GM19324 (cell line): ENCODE results near the gene SLC45A1.

Experiments used
- ATAC-seq: cut with Tn5 transposase; IDR thresholded peaks from one replicate; pipeline ENCODE4 v1.9.1; 2021; ENCODE audit warnings: mild to moderate bottlenecking, moderate library complexity; ENCODE audit not compliant: unreplicated experiment, low FRiP score

Gene SLC45A1

GRCh38 chr1:8307628-8308027 lies 10.3 kb upstream of the SLC45A1 start:
- ATAC-seq: no peak

DNA sequence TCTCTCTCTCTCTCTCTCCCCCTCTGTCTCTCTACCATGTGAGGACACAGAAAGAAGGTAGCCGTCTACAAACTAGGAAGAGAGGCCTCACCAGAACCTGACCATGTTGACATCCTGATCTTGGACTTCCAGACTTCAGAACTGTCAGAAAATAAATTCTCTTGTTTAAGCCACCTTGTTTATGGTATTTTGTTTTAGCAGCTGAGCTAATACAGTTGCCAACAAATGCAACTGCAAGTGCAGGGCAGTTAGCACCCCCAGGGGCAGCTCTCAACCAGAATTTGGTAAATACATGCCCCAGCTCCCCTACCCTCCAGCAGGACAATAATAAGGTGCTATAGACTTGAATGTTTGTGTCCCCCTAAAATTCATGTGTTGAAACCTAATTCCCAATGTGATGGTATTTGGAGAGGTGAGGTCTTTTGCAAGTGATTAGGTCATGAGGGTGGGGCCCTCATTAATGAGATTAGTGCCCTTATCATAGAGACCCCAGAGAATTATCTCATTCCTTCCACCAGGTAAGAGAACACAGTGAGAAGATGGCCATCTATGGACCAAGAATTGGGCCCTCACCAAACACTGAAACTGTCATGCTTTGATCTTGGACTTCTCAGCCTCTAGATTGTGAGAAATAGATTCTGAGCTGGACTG lies 6.7 kb upstream of the SLC45A1 start:
- ATAC-seq: no peak

- no peak for ATAC-seq
Observed at GRCh38 chr1:8312235-8313218, 5.4 kb upstream of the SLC45A1 start.

DNA sequence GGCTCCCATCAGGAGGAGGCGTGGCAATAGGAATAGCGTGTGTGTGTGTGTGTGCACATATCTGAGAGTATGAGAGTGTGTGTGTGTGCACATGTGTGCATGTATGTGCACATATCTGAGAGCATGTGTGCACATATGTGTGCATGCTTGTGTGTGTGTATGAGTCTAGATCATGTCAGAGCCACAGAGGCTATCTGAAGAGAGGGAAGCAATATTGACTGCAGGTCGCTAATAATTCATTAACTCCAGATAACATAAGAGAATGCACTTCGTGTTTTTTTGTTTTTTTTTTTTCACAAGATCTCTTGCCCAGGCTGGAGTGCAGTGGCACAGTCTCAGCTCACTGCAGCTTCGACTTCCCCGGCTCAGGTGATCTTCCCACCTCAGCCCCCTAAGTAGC lies 4.7 kb upstream of the SLC45A1 start:
- ATAC-seq: no peak

DNA sequence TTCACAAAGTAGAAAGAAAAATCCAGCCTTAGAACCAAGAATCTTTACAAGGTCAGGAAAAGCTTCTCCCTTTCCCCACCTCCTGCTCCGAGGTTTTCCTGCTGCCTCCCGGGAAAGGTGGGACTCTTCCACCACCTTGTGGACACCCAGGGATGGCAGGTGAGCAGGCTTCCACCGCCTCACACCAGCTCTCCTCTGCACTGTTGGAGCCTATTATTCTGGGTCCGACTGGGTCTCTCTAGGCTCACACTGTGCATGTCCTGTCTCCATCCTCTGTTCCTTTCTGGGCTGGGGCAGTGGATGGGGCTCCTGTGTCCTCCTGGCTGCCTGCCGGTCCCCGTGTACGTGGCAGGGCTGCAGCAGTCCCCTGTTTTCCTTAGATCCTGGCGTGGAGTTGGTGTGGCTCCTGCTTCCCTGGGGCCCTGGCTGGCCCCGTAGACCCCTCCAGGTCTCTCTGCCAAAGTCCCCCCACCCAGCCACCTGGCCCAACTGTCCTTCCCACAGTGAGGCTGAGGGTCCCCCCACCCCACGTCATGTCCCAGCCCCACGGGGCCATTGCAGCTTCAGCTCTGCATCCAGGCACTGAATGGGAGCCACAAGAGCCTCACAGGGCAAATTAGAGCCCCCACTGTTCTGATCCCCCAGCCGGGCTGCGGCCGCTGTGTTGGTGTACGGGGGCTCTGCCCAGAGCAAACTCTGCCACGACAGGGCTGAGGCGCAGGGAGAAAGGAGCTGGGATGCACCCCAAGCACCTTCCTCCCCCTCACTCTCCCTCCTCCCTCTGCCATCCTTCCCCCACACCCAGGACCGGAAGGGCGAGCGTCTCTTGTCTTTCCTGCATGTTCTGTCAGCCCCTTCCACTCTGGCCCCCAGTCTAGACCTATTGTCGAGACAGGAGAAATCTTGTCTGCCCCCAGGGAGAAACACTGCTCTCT lies 3.3 kb upstream of the SLC45A1 start:
- no peak for ATAC-seq

DNA sequence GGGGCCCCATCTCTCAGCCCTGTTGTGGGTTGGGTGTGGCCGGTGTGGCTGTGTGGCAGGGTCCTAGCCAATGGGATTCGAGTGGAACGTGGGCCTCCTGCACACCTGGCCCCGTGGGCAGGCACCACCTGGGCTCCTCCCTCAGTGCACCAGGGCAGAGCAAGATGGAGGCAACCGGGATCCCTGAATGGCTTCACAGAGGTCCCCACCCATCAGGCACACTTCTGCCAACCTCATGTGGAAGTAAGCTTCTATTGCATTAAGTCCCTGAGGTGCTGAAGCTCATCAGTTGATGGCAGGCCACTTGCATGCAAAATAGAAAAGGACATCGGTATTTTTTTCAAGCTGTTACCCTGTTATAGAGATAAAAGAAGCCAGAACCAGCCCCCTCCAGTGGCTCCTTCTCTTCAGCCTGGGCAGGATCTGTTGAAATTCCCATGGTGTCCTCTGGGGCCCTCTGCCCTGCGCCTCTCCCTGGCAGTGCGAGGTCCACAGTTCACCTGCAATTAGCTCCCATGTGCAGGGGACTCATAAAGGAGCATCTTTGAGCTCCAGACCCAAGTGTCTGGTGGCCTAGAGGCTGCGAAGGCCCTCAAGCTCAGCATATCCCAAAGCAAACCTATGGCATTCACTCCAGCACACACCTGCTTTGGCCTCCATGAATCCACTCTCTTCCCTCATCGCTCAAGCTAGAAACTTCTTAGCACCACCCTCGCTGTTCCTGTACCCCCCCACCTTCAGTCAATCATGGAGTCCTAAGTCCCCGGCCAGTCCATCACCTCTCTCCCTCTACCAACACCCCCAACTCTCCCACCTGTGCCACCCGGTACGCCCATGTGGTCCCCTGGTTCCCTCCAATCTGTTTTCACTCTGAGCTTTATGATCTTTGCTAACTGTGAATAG lies 2.1 kb upstream of the SLC45A1 start:
- ATAC-seq: no peak

DNA sequence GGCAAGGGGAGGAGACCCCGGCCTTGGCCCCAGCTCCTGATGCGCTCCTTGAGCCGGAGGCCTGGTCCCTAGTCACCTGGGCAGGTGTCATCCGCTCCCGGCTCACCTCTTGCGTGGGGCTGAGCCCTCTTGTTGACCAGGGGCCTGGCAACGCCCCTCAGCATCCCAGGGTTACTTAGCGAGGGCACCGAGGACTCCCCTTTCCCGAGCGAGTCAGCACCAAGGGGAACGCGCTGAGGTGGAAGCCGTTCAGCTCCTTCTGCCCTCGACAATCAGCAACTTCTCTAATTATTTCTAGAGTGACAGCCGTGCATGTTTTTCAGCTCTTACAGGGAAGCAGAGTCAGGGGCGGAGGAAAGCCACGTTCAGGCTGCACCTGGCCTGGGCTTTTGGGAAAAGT lies 522 bp downstream of the SLC45A1 start:
- no peak for ATAC-seq

GRCh38 chr1:8321612-8322011 lies 3.7 kb downstream of the SLC45A1 start:
- ATAC-seq: no peak

- ATAC-seq: no peak
Observed at GRCh38 chr1:8323706-8324105, 5.8 kb downstream of the SLC45A1 start.

- ATAC-seq: no peak
Observed at GRCh38 chr1:8324176-8324810, 6.4 kb downstream of the SLC45A1 start.

- no peak for ATAC-seq
Observed at GRCh38 chr1:8325771-8326170, 7.9 kb downstream of the SLC45A1 start.

- no peak for ATAC-seq
Observed at GRCh38 chr1:8326265-8326664, 8.4 kb downstream of the SLC45A1 start.

DNA sequence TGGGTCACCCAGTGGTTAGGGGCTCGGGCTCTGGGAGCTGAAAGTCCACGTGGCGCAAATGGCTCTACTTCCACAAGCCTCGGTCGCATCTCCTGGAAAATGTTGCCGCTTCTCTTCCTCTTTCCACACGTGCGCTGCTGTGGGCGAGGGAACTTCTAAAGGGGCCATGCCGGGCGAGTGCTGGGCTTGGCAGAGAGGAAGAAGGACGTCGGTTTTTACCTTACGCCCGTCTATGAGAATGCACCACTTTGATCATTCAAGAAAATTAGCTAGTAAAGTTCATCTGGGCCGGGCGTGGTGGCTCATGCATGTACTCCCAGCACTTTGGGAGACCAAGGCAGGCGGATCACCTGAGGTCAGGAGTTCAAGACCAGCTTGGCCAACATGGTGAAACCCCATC lies 10.4 kb downstream of the SLC45A1 start:
- ATAC-seq: no peak

- ATAC-seq: no peak
Observed at GRCh38 chr1:8329439-8329838, 11.5 kb downstream of the SLC45A1 start.

GRCh38 chr1:8329858-8330257 lies 11.9 kb downstream of the SLC45A1 start:
- no peak for ATAC-seq

DNA sequence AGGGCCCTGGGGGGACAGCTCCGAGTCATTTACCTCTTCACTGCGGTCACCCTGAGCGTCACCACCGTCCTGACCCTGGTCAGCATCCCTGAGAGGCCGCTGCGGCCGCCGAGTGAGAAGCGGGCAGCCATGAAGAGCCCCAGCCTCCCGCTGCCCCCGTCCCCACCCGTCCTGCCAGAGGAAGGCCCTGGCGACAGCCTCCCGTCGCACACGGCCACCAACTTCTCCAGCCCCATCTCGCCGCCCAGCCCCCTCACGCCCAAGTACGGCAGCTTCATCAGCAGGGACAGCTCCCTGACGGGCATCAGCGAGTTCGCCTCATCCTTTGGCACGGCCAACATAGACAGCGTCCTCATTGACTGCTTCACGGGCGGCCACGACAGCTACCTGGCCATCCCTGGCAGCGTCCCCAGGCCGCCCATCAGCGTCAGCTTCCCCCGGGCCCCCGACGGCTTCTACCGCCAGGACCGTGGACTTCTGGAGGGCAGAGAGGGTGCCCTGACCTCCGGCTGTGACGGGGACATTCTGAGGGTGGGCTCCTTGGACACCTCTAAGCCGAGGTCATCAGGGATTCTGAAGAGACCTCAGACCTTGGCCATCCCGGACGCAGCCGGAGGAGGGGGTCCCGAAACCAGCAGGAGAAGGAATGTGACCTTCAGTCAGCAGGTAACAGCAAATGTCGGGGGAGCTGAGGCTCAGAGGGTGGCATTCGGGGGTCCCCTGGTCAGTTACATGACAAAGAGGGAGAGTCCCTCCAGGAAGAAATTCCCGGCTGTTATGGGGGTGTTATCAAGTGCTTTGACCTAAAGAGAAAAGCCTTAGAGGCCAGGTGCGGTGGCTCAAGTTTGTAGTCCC lies 12.6 kb downstream of the SLC45A1 start:
- no peak for ATAC-seq

DNA sequence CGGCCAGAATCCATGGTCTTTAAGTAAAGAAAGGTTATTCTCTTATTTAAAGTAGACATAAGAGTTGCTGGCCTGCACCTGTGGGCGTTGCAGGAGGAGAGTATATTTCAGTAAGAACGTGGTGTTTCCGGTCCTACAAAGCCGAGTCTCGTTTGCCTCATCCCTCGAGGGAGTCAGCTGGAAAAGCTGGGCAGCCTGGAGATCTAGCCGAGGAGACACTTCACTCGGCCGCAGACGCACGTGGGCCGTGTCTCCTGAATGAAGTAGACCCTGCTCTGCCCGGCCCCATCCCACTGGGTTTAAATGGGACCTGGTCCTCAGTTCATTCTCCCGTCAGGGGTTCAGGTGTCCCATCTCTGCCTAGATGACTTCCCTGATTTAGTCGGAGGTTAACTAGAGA lies 14.9 kb downstream of the SLC45A1 start:
- ATAC-seq: no peak

GRCh38 chr1:8333246-8333987 lies 15.5 kb downstream of the SLC45A1 start:
- no peak for ATAC-seq
